T-helper 1 cell treated with Interleukin-12 subunit alpha and Interleukin-12 subunit beta and Interleukin-4 antibody, amounts not matched to agents 30 ng/mL and 1 ng/mL, for 36 hours (primary cell): Measurements from ENCODE around the gene SPATA13. TPM values are rescaled to one million over a fixed set of nuclear protein-coding genes. Genes with fewer than 3 reads are reported as not detected.
"Not testable (repeated sequence)": the region's sequence is repeated elsewhere in the genome, so short reads cannot be mapped to it uniquely, and the experiment has no call there.

Source experiments
- intact Hi-C: fragments of 100-400 bp; cut with micrococcal nuclease; formaldehyde crosslinking; loops from one replicate; pipeline ENCODE4 v1.15.1; 2024
- total RNA-seq: library from RNA; stranded (reverse); gene quantifications from 2 replicates; pipeline ENCODE4 v1.2.3, GENCODE V29; 2022

SPATA13 gene
- total RNA-seq, 1 donor from 2014 or later: 64.6 TPM

DNA sequence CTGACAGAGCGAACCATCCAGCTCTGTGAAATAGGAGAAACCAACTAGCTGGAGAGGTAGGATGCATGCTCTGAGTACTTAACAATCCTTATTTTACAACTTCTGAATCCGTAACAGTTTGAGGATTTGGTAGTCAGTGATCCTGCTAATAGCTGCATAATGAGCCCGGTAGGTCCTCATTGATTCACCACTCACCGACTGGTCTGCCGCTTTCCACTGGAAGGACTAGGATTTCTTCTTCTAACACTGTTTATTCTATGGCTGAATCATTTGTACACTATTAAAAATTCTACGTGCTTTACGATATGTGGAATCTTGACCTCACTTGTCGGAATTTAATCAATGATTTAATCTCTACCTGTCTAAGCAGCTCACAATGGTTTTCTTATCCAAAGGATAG, 33.9 kb downstream of the SPATA13 start:
- intact Hi-C loops: no loop called here

DNA sequence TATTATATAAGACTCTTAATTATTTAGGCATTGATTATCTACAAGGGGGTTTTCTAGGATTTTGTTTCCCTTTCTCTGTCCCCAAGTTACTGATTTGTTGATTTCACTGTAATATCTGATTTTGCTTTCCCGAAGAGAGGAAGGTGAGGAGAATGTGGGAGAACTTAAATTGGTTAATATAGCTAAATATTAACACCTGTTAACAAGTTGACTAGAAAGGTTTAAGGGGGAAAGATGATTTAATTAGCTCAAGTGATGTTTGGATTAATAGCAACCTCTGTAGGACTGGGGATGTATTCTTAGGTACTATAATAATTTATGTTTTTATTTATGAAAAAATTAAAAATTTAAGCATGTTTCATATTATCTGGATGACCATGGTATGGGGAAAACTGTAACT, 35.1 kb downstream of the SPATA13 start:
- intact Hi-C loops: no loop called here

DNA sequence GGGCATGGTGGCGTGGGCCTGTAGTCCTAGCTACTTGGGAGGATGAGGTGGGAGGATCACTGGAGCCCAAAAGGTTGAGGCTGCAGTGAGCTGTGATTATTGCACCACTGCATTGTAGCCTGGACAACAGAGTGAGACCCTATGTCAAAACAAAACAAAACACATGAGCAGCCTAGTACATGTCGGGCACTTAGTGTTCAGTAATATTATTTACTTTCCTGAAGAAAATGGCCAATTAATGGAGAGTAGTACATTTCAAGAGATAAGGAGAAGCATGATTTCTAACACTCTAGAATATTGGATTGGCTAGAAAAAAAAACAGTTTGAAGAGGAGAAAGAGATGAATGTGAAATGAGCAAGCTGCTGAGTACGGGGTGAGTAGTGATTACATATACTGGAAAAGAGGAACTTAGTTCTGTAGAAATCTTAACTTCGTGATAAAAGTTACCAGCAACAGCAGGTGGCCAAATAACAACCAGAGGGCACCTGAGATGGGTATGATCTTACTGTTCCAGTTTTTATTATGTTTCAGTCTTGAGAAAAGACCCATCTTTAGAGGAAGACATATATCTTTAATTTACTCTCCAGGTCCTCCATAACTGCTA, 36.2 kb downstream of the SPATA13 start:
- intact Hi-C loops: no loop called here

DNA sequence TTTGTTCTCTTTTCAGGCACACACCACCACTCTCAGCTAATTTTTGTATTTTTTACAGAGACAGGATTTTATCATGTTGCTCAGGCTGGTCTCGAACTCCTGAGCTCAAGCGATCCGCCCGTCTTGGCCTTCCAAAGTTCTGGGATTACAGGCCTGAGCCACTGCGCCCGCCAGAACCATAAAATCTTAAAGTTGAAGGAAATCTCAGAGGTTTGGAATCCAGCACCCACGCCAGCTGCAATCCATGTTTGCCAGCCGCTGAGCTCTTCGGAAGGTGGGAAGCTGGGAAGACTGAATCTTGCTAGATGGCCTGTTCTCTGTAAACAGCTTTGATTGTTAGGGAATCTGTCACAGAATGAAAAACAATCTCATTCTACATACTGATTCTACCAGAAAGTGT, 38.5 kb downstream of the SPATA13 start:
- intact Hi-C loops: no loop called here

DNA sequence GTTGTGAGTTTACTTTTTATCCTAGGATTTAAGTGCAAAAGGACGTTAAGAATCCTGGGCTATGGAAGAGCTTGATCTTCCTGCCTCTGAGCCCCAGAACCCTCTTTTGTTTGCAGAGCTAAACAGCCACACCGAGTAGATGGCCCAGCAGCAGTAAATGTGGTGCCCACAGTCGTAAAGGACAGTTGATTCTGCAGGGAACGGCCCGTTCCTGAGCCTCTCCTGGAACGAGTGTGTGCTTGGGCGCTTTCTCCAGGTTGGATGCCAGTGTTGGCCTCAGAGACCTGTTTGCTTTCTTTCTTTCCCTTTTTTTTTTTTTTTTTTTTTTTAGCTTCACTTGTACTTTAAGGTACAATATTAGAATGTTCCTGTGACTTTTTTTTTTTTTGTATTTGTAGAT, 41.7 kb downstream of the SPATA13 start:
- intact Hi-C loops: no loop called here

DNA sequence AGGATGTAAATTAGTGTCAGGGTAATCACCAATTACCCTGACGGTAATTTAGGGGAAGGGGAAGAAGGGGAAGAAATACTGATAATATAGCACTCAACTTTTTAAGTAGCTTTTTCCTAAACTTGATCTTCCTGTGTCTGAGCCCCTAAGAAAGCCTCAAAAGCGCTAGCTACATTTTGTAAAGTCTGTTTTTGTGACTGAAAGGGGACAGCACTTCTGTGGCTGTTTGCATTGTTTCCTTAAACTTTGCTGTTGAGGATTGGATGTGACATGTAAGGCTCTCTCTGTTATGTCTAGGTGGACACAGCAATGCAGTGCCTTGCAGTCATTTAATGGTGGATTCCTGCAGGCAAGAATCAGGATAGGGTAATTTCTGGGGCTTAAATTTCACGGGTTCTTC, 42.8 kb downstream of the SPATA13 start:
- intact Hi-C loops: no loop called here

DNA sequence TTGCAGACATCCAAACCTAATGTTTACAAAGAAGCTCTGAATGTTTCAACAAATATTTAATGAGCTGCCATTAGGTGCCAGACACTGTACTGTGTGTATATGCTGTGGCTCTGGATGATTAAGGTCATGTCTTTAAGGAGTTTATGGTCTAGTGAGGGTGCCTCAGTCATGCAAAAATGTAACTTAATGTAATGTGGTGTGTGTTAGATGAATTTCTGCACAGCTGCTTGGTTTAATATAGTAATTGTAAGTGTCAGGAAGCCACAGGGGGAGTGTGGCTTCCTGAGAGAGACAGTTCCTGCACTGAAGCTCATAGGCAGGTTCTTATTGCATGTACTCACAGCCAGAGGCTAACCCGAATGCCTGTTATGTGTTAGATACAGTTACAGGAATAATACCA, 43.3 kb downstream of the SPATA13 start:
- intact Hi-C loops: loop anchor here (2.0 kb wide), 1 partner anchor 15 kb away; no protein-coding TSS in a partner anchor

DNA sequence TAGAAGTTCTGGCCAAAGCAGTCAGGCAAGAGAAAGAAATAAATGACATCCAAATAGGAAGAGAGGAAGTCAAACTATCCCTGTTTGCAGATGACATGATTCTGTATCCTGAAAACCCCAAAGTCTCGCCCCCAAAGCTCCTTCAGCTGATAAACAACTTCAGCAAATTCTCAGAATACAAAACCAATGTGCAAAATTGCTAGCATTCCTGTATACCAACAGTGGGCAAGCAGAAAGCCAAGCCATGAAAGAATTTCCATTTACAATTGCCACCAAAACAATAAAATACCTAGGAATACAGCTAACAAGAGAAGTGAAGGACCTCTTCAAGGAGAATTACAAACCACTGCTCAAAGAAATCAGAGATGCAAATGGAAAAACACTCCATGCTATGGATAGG, 44.6 kb downstream of the SPATA13 start:
- intact Hi-C loops: loop anchor here (2.0 kb wide), 1 partner anchor 16 kb away; no protein-coding TSS in a partner anchor

DNA sequence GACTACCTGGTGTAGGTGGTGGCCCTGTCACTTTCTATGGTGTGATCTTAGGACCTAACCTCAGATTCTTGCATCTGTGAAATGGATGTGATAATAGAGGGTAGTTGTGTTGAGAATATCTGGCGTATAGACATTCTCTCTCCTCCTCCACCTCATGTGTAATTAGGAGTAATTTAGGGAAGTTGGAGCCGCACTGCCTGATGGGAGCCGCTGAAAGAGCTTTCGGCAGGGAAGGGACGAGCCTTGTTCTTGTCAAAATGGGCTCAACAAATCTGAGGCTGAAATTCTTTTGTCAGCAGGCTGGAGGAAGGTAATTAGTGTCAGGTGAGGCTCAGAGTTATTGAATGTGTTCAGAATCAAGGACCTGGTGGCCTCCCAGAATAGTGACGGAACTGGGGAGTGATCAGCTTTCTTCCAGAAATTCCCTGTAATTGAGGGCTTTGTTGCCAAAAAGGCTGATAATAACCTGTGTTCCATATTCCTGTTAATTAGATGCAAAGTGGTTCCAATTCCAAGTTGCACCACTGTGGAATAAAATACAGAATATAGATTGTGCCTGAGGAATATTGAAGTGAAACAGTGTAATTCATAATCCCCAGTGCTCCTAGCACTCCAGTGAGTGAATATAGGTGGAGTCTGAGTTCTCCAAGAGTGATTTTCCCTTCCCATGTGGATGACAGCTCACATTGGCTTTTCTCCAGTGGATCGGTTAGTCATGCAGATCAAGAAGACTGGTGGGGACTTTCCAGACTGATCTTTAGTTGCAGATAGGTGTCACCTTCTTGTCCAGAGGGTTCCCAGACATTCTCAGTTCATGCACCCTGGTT, 47.5 kb downstream of the SPATA13 start:
- intact Hi-C loops: no loop called here

DNA sequence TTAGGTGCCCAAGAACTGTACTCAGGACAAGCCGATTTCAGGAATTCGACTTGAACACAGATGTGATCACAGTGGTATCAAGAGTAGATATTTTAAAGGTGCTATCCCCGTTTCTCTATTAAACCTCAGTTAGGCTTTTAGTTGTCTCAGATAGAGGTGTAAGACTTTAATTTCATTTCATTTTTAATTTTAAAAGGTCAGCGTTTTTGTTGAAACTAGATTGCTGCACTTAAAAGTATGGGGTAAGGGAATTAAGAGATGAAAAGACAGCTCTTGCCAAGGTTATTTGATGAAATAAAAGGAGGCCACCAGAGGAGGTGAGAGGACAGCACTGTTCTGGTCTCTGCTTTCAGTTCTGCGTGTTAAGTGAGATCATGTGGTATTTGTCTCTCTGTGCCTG, 48.6 kb downstream of the SPATA13 start:
- intact Hi-C loops: no loop called here

DNA sequence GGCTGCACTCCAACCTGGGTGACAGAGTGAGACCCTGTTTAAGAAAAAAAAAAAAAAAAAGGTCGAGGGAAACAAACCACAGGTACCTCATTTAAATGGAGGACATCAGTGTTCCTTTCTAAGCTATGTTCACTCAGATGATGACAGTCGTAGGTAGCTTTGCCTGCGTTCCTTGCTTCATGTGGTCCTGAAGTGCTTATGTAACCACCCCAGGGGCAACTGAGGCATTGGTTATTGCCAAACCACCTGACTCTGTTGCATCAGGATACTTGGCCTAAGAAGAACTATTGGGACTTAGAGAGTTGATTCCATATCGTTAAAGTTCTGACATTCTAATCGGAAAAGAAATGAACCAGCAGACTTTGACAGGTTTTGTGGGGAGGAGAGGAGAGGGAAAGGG, 51.7 kb downstream of the SPATA13 start:
- intact Hi-C loops: no loop called here

DNA sequence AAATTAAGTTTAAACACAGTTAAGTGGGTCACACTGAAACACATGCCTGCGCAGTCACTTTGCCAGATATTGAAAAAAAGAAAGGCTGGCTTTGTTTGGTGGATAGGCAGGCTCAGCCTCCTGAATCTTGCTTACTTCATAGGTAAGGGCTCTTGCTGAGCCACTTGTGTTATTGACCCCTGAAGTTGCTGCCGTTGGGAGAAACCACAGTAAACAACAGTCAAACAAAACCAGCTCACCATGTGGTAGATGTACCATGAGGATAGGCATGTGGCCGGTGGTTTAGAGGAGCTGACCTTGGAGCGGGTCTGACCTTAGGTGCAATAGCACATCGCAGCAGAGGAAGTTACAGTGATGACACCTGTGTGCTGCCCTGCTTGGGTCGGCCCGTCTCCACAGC, 52.2 kb downstream of the SPATA13 start:
- intact Hi-C loops: no loop called here

DNA sequence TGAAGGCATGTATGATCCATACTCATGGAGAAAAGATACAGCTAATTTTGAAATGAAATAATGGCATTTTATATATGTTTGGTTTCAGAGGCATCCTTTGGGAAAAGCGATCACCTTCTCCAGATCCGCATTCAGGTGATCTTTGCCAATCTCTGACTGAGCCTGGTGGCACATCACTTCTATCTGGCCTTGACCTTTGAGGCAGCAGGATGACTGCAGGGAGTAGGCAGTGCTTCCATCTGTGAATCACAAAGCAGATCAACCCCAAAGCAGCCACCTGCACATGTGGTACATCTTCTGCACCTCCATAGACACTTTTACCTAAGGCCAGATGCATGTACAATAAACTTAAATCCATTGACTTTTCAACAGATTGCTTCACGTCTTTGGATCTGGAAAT, 53.4 kb downstream of the SPATA13 start:
- intact Hi-C loops: no loop called here

DNA sequence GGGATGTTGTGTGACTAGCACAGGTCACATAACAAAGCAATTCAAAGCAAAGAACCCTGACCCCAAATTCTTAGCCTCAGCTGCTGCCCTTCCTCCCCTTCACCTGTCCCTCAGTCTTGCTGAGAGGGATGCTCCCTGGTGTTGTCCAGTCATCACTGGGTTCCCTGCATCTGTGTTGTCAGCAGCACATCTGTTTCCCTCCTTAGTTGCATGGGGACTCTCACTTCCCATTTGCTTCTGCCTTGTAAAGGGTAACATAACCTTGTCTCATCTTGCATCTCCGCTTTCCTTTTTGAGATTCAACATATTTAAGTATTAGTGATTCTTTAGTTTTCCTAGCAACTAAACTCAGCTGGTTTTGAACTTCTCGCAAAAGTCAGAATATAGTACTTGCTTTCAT, 54.0 kb downstream of the SPATA13 start:
- intact Hi-C loops: no loop called here

DNA sequence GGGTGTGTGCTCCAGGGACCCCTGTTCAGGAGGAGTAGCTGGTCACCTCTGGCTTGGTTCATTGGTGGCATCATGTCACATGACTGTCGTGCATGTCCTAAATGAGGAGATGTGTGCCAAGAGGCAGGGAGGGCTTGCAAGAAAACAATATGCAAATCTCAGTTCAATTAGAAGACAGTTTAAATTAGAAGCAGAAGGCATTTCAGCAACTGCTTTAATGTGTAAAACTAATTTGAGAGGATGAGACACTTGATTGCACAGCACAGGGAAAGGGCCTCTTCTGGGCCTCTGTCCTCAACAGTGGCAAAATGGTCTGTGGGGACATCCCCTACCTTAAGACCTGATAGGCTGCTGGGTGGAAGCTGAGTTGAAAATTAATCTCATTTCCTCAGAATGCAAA, 54.6 kb downstream of the SPATA13 start:
- intact Hi-C loops: loop anchor here (1.0 kb wide), 2 partner anchors 175 to 249 kb away; no protein-coding TSS in a partner anchor

DNA sequence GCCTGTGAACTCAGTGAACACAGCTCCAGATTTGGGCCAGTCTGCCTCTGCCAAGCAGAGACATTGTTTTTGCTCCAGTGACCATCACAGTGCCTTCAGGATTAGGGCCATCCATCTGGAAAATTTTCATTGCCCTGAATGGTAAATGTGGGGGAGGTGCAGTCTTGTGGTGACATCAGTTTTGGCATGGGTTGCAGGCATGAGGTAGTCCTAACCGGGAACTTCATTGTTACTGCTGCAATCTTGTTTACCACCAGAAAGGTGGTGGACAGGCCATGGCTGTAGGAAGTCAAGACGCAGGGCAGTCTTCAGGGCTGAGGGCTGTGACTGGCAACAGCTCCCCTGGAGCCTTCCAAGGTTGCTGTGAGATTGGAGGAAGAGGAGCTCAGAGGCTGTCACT, 55.2 kb downstream of the SPATA13 start:
- intact Hi-C loops: loop anchor here (1.0 kb wide), 2 partner anchors 175 to 249 kb away; no protein-coding TSS in a partner anchor

DNA sequence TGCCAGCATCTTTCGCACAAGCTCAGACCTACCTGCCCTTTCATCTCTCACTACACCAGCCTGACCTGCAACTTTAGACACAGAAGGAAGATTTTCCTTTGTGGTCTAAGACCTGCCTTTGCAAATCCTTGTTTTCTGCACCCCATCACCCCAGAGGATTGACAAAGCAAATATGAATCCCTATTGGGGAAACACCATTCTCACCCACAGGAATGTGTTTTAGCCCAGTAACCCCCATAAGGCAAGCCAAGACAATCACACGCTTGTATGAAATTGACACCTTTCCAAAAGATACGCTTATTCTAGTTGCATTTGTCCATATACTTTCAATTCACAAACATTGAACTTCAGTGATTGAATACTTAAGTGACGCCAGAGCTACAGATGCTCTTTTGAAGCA, 55.7 kb downstream of the SPATA13 start:
- intact Hi-C loops: no loop called here

DNA sequence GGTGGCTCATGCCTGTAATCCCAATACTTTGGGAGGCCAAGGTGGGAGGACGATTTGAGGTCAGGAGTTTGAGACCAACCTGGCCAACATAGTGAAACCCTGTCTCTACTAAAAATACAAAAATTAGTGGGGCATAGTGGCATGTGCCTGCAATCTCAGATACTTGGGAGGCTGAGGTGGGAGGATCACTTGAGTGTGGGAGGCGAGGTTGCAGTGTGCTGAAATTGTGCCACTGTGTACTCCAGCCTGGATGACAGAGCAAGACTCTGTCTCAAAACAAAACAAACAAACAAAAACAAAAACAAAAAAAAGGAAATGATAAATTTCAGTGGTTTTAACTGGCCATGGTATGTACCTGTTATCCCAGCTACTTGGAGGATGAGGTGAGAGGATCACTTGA, 56.3 kb downstream of the SPATA13 start:
- intact Hi-C loops: not testable (repeated sequence)

DNA sequence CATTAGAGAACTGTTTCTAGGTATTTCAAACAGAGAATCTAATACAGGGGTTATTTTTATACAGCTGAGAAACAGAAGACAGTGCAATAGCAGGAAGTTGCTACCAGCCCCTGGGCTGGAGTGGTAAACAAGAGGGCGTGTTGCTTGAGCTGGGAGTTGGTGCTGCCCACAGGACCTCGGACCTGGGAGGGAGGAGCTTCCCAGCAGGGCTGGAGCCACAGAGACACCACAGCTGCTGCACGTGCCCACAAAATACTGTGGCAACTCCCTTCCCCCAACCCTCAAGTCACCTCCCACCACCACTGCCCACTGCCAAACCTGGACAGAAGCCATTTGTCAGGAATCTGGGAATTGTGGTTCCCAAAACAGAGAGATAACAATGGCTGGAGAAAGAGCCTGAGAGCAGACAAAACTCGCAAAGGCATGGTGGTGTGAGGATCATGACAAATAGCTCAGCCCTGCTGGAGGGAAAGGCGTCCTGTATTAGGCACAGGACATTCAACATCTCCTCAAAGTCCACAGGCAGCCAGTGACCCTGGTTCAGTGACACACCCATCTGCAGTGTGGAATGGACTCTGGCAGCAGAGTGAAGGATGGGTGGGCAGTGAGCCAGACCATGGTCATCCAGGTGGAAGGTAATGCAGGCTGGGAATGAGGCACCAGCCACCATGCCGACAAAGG, 57.2 kb downstream of the SPATA13 start:
- intact Hi-C loops: no loop called here

DNA sequence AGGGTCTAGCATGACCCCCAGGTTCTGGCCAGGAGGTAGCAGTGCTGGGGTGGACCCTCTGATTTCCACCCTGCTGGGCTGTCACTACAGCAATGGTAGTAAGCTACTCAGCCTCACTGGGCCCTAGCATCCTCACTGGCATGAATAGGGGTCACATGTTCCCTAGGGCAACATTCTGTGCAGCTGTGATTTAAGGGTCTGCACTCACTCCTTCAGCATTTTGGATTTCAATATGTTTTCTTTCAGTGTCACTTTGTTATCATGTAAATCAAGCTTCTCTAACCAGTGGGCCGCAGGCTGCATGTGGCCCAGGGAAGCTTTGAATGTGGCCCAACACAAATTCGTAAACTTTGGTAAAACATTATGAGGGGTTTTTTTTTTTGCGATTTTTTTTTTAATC, 57.8 kb downstream of the SPATA13 start:
- intact Hi-C loops: no loop called here

DNA sequence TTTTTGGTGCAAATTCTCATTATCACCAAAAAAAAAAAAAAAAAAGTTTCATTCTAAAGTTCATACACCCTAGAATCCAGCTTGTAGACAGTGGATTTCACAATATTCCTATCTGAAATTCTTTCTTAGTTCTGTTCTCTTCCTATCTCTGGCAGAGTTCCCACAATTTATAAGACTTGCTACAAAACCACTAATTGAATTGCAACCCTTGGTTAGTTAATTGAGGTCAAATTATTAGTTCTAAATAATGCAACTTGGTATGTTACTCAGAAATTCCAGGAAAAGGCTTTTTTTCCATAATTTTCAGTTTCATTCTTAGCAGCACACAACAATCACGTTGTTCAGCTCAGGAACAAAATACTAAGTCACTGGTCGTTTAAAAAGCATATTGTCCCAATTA, 58.5 kb downstream of the SPATA13 start:
- intact Hi-C loops: no loop called here

DNA sequence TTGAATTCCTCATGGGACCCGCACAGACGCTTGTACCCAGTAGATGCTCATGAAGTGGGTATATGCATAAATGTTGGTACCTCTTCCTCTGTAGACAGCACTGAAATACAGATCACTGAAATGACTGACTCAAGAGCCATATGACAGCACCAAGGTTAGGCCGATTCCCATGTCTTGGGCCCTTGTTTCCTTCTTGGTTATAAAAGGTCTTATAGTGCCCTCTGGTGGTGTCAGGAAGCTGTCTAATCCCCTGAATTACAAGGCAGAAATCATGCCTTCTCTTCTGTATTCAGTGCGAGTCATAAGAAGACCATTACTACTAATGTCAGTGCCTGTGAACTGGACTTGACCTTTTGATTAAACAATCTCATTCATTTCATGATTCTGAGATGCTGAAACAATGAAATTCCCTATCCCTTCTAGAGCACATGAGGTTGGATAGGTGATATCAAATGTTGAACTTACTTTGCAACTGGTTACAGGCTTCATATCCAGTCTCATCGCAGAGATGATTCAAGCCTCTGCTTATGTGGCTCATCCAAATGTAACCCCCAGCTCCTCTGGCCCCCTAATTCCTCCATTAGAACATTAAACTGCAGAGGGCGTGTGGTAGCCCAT, 59.7 kb downstream of the SPATA13 start:
- intact Hi-C loops: loop anchor here (1.0 to 5.0 kb wide), 6 partner anchors 60 to 753 kb away; partner anchors contain the start of gene SPATA13
